ENCODE results near the gene NDUFAB1. TPM values are rescaled to one million over a fixed set of nuclear protein-coding genes. Genes with fewer than 3 reads are reported as not detected.
A peak's percentile ranks its signal among the peaks of the same experiment; 100 is the strongest.
"Not testable (repeated sequence)": the region's sequence is repeated elsewhere in the genome, so short reads cannot be mapped to it uniquely, and the experiment has no call there.

The NDUFAB1 gene
- polyA plus RNA-seq, 3 donors, result 91.5 to 104 (median 96.1) TPM

DNA sequence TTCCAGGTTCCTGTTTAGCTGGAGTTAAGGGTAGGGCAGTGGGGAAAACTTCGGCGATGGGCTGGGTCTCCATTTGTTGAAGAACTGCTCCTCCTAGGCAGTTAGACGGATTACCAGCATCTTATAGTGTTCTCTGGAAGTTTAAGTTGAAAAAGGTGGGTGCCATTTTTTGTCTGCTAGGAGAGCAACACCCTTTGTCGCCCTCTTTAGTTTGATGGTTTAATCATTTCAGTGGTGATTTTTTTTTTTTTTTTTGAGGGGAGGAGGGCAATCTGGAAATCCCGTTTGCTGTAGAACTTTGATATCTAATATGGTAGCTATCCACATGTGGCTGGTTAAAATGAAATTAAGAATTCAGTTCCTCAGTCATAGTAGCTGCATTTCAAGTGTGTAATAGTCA, 34.5 kb downstream of the NDUFAB1 start:
- DNase-seq, result no peak

DNA sequence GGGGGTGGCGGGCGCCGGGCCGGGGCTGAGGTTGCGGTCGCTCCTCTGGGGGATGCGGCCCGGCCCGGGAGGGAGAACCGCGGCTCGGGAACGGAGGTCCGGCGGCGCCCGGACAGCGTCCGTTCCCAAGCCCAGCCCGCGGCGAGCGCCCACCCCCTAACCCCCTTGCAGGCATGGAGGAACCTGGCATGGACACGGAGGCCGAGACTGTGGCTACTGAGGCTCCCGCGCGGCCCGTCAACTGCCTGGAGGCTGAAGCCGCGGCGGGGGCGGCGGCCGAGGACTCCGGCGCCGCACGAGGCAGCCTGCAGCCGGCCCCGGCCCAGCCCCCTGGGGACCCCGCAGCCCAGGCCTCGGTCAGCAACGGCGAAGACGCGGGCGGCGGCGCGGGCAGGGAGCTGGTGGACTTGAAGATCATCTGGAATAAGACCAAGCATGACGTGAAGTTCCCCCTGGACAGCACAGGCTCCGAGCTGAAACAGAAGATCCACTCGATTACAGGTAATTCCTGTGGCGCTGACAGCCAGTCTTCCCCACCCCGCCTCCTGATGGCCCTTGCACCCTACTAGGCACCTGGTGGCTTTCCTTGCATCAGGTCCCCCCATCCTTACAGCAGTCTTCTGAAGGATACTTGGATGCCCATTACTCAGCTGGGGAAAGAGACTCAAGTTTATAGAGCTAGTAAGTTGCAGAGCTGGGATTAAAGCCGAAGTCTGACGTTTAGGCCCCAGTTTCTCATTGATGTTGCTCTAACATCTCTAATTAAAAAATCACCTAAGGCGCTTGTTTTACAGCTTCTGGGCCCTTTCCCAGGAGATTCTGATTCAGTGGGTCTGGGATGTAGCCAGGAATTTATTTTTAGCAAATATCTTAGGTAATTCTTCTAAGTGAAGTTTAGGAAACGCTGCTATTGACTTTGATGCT, 38.1 kb downstream of the NDUFAB1 start:
- DNase-seq, result peak; percentile 4

DNA sequence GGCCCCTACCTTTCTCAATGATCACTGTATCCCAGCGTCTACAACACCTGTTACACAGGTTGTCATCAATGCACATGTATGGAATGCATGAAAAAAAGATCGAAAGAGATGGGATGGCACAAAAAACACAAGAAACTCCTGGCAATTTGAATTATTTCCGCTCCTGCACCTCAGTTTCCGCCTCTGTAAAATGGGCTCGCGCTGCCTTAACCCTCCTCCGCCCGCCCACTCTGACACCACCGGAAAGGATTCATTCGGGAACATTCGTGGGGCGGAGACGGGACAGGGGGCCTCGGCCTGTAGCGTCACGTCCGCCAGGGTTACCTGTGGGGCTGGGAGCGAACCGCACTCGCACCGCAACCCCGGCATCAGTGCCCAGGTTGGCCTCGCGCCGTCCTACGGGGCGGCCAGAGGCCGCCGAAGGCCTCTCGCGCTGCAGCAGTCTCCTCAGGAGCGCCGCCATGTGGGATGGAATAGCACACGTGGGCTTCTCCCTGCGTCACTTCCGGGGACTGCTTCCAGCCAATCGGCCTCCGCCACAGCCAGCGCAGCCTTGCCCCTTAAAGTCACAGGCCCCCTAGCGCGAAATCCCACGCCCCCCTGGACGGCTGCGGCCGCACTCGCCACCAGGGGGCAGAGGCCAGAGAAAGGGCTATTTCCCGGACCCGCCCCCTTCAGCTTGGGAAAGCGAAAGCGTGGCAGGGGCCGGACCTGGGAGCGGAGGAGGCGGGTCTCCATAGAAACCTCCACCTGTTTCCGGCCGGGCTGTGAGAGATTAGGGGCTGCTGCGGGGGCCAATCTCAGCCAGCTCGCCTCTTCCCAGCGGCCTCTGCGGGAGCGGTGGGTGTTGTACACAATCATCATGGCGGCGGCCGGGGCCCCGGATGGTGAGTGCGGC, 39.0 kb downstream of the NDUFAB1 start, which contains the start of the genes EARS2 and UBFD1:
TSS of gene EARS2 (minus strand) at position 470 of the 898 bp plus-strand sequence. CDS start at position 463, 7 bp downstream.
TSS of gene UBFD1 (plus strand) at position 847 of the 898 bp plus-strand sequence. CDS start at position 863, 16 bp downstream.
- peak; percentile 98 for DNase-seq

DNA sequence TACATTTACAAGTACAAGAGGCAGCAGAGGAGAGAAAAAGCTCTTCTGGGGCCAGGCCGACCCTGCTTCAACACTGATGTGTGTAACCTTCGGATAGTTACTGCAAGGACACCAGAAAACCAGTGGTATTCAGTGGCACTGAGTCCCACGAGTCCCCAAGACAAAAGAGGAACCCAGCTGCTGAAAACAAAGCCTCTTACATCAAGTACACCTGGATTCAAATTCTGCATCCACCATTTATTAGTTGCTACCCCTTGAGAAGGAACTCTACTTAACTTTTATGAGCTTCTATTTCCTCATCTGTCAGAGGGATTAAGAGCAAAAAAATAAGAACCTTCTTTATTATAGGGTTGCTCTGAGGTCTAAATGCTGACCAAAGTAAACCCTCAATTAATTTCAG, 41.6 kb downstream of the NDUFAB1 start:
- no peak for DNase-seq

DNA sequence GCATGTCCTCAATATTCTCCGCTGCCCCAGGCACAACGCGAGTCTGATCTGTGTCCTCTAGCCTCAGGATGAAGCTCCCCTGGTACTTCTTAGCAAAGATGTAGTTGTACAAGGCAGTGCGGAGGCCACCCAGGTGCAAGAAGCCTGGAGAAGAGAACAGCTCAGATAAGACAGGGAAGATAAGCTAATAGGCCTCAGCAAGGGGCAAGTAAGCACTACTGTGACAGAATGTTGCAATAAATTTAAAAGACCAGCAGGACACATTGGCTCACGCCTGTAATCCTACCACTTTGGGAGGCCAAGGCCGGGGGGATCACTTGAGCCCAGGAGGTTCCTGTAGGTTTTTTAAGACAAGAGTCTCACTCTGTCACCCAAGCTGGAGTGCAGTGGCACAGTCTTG, 44.0 kb downstream of the NDUFAB1 start:
- no peak for DNase-seq

DNA sequence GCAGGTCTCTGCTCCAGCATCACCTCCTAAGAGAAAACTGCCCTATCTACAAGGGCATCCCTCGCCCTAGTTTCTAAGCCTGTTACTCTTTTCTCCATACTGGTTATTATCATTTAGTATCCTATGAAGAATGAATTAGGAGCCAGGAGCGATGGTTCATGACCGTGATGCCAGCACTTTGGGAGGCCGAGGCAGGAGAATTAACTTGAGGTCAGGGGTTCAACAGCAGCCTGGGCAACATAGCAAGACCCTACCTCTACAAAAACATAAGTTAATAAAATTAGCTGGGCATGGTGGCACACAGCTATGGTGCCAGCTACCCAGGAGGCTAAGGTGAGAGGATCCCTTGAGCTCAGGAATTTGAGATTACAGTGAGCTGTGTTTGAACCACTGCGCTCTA, 46.2 kb downstream of the NDUFAB1 start:
- DNase-seq, result no peak

DNA sequence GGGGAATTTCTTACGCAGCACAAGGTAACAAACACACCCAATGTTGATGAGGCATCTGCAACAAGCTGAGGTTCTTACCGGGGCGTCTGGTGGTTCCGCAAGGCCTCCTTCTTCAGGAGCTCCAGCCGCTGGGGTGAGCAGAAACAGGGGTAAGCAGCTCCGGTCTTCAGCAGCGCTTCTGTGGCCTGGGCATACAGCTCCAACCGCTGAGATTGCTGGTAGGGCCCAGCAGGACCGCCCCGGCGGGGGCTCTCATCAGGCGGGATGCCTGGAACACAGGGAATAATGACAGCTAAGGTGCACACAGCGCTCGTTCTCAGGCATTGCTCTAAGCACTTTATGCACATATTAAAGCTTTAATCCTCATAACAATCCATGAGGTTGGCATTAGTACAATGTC, 51.7 kb downstream of the NDUFAB1 start:
- no peak for DNase-seq

DNA sequence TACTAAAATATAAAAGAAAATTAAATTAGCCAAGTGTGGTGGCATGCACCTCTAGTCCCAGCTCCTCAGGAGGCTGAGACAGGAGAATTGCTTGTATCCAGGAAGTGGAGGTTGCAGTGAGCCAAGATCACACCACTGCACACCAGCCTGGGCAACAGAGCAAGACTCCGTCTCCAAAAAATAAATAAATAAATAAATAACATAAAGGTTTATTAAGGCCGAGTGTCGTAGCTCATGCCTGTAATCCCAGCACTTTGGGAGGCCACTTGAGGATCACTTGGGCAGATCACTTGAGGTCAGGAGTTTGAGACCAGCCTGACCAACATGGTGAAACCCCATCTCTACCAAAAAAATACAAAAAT, 55.3 kb downstream of the NDUFAB1 start:
- not testable (repeated sequence) for DNase-seq

DNA sequence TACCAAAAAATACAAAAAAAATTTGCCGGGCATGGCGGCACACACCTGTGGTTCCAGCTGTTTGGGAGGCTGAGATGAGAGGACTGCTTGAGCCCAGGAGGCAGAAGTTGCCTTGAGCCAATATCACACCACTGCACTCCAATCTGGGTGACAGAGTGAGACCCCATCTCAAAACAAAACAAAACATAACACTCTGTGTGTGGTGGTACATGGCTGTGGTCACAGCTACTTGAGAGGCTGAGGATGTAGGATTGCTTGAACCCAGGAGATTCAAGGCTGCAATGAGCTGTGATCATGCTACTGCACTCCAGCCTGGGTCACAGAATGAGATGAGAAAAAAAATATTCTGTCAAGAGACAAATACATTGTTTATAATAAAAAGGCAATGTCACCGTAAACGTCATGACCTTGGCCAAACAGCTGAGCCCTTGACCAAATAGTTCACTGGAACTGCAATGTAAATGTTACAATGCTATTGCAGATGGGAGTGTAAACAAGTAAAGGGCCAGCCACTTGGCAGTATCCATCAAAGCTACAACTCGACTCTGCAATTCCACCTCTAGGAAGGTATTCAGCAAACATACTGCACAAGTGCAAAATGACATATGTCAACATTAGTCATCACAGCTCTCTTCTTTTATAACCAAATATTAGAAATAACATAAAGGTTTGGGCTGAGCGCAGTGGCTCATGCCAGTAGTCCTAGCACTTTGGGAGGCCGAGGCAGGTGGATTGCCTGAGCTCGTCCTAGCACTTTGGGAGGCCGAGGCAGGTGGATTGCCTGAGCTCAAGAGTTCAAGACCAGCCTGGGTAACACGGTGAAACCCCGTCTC, 55.9 kb downstream of the NDUFAB1 start:
- no peak for DNase-seq

DNA sequence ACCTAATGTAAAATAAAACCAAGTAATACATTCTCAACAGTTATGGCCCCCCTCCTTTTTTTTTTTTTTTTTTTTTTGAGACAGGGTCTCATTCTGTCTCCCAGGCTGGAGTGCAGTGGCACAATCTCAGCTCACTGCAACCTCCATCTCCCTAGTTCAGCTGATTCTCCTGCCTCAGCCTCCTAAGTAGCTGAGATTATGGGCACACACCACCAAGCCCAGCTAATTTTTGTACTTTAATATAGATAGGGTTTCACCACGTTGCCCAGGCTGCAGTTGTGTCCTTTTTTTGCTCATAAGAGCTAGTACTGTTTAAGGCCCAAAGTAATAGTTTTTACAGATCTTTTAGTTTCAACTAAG, 57.2 kb downstream of the NDUFAB1 start:
- no peak for DNase-seq

DNA sequence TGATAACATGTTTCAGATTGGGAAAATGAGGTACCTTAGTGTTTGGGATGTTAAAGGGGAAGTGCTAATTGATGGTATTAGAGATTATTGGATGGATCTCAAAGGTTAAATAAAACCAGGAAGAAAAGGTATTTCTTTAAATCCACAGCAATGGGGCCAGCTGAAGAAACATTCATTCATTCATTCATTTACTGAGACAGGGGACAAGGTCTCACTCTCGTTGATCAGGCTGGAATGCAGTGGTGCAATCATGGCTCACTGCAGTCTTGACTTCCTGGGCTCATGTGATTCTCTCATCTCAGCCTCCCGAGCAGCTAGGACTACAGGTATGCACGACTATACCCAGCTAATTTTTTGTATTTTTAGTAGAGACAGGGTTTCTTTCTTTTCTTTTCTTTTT, 58.7 kb downstream of the NDUFAB1 start:
- DNase-seq, result no peak

DNA sequence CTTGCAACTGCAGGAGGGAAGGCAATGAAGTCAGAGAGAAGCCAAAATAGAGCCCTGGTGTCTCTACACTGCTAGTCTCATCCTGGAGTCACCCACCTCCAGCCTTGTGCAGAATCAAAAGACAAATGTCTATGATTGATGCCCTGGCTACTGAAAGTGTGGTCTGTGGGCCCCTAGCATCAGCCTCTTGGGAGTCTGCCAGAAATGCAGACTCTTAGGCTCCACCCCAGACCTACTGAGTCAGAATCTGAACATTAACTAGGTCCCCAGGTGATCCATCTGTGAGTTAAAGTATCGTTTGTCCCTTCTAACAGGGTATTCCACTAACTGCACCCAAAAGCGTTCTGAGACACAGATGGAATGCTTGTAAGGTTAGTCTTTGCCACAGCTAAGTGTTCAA, 60.2 kb downstream of the NDUFAB1 start:
- DNase-seq, result no peak

DNA sequence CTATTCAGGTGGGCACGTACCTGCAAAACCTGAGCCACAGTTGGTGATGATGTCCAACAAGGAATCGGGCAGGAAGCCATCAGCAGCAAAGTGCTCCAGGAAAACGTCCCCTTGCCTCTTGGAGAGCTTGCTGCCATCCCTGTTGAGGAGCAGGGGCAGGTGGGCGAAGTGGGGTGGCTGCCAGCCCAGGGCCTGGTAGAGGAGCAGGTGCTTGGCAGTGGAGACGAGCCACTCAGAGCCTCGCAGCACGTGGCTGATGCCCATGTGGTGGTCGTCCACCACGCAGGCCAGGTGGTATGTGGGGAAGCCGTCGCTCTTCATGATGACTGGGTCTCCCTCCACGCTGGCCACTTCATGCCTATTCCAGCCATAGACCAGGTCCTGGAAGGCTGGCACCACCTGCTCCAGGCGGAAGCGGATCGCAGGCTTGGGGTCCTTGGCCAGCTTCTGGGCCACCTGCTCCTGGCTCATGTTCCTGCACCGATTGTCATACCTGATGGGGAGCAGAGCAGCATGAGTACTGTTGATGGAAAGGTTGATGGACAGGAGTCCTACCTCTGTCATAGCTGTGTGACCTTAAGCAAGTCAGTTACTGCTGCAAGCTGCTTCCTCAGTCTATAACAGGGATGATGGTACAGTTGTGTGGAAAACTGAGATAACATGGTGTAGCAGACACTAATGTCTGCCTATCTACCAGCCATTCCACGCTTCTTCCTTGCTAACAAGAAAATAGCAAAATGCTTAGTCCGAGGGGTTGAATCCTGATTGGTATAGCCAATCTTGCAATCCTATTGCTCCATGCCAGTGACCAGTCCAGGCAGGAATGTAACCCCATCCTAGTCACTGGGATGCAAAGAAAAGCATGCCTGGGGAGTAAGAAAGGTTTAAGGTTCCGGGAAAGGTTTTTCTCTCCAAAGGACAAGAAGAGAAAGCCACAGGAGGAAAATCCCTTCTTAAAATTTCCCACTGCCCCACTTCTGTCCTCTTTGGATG, 61.0 kb downstream of the NDUFAB1 start:
- DNase-seq, result no peak

DNA sequence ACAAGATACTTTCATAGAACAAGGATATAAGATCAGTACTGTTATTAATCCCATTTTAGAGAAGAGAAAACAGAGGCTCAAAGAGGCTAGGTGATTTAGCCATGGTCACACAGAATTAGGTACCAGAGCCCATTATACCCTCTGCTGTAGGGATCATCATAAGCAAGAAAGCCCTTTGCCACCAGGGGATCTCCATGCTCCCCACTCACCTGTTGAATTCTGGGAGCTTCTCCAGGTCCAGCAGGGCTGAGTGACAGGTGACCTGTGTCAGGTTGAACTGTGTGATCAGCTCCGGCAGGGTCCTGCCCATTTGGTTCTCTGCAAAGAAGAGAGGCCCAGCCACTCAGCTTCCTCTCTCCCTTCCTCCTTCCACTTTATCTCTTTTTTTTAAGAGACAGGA, 63.7 kb downstream of the NDUFAB1 start:
- no peak for DNase-seq

Other genes starting within 250 kb of the NDUFAB1 start
- 10 to 100 TPM; 21.8 to 40.0 (median 35.0) TPM for gene COG7, start 143.1 kb downstream of the NDUFAB1 start, polyA plus RNA-seq (ENCODE audit: insufficient read length in 3 of 3)
- 100 to 1,000 TPM; 115 to 164 (median 156) TPM for gene GGA2, start 85.8 kb downstream of the NDUFAB1 start, polyA plus RNA-seq (ENCODE audit: insufficient read length in 3 of 3)
- gene EARS2, start 39.0 kb downstream of the NDUFAB1 start, polyA plus RNA-seq (ENCODE audit: insufficient read length in 3 of 3), result 10 to 100 TPM; 28.4 to 35.4 (median 33.4) TPM
- 10 to 100 TPM; 69.8 to 82.7 (median 77.6) TPM for gene UBFD1, start 38.6 kb downstream of the NDUFAB1 start, polyA plus RNA-seq (ENCODE audit: insufficient read length in 3 of 3)
- gene PALB2, start 45.0 kb upstream of the NDUFAB1 start, polyA plus RNA-seq (ENCODE audit: insufficient read length in 3 of 3), result 10 to 100 TPM; 19.0 to 22.6 (median 20.0) TPM
- gene DCTN5, start 45.1 kb upstream of the NDUFAB1 start, polyA plus RNA-seq (ENCODE audit: insufficient read length in 3 of 3), result 10 to 100 TPM; 70.2 to 79.4 (median 72.5) TPM
- 10 to 100 TPM; 31.7 to 36.4 (median 31.8) TPM for gene PLK1, start 82.6 kb upstream of the NDUFAB1 start, polyA plus RNA-seq (ENCODE audit: insufficient read length in 3 of 3)
- under 1 TPM; 0.41 to 0.51 (median 0.42) TPM for gene ERN2, start 116.9 kb upstream of the NDUFAB1 start, polyA plus RNA-seq (ENCODE audit: insufficient read length in 3 of 3)
- 1 to 10 TPM; 1.0 to 2.2 (median 1.3) TPM for gene CHP2, start 158.7 kb upstream of the NDUFAB1 start, polyA plus RNA-seq (ENCODE audit: insufficient read length in 3 of 3)
- 1 to 10 TPM; 2.6 to 4.5 (median 3.8) TPM for gene PRKCB, start 239.7 kb upstream of the NDUFAB1 start, polyA plus RNA-seq (ENCODE audit: insufficient read length in 3 of 3)